Measurements from ENCODE around the gene PCDH17. TPM values are rescaled to one million over a fixed set of nuclear protein-coding genes. Genes with fewer than 3 reads are reported as not detected.

Gene PCDH17
- total and polyA plus RNA-seq, 4 experiments from 2014 or later: not detected

- Mint-ChIP-seq H3K9me3 (peaks cover 0 to 5% (median 1%) of the 10 kb centered on the region in 8 donors), H3K27ac (no peak overlapping the region), H3K27me3 (no peaks in the 10 kb centered on the region), H3K4me1 (no peaks in the 10 kb centered on the region), H3K4me3 (no peak overlapping the region), H3K36me3 (no peaks in the 10 kb centered on the region)
- peaks cover 0 to 3% of the 10 kb centered on the region in 2 donors for H3K9me3 ChIP-seq (ENCODE audit: control insufficient read depth in 1 of 2, low read length in 2 of 2)
- no peak overlapping the region for H3K27ac ChIP-seq (ENCODE audit: low read depth, low read length)
- intact Hi-C loops (cut with micrococcal nuclease): no loop called here
- H3K36me3 ChIP-seq (ENCODE audit: insufficient read depth, low read length): no peaks in the 10 kb centered on the region
- CTCF ChIA-PET (ENCODE audit: partially characterized antibody): no interaction called here
- no peaks in the 10 kb centered on the region for H3K4me1 ChIP-seq (ENCODE audit: insufficient read depth, low read length)
- POLR2A ChIA-PET (ENCODE audit: partially characterized antibody): no interaction called here
- no peak overlapping the region for H3K4me3 ChIP-seq (ENCODE audit: low read length in 2 of 2)
- no peaks in the 10 kb centered on the region for H3K27me3 ChIP-seq (ENCODE audit: insufficient read depth, low read length)
- DNase-seq: no peak
These were observed 33.9 kb downstream of the PCDH17 start for GRCh38 chr13:57665481-57665880.

DNA sequence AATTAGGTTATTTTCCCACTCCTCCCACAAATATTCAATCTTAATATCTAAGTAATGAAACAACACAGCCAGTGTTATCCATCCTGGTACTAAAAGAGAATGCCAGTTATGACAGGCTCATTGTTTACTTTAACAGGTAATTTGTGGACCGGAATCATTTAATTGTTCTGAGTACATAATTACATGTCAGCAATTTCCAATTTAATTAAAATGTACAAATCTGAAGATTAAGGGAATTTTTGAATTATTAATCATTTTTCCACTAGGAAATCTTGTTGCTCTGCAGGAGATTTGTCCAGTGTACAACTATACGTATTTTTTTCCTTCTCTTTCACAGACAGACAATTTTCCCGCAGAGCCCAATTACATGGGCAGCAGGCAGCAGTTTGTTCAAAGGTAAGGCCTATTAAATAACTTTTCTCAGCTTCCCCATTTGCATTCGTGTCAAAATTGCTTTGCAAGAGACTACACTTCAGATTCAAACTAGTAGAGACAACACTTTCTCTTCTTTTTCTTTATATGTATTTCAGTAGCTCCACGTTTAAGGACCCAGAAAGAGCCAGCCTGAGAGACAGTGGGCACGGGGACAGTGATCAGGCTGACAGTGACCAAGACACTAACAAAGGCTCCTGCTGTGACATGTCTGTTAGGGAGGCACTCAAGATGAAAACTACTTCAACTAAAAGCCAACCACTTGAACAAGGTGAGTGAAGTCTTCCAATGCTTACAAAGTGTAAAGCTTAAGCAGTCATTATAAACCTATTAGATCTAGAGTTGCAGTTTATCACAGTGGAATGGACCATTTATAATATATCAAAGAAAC lies 34.8 kb downstream of the PCDH17 start:
- CTCF ChIA-PET (ENCODE audit: partially characterized antibody): no interaction called here
- Histone ChIP-seq H3K4me1 (ENCODE audit: insufficient read depth, low read length) (no peaks in the 10 kb centered on the region), H3K27me3 (ENCODE audit: insufficient read depth, low read length) (no peaks in the 10 kb centered on the region), H3K9me3 (ENCODE audit: control insufficient read depth in 1 of 2, low read length in 2 of 2) (peaks cover 0 to 3% of the 10 kb centered on the region in 2 donors), H3K4me3 (ENCODE audit: low read length in 2 of 2) (no peak overlapping the region), H3K27ac (ENCODE audit: low read depth, low read length) (no peak overlapping the region), H3K36me3 (ENCODE audit: insufficient read depth, low read length) (no peaks in the 10 kb centered on the region)
- no peak for DNase-seq
- no peaks in the 10 kb centered on the region for H3K36me3 Mint-ChIP-seq
- POLR2A ChIA-PET (ENCODE audit: partially characterized antibody): no interaction called here
- no peaks in the 10 kb centered on the region for H3K27me3 Mint-ChIP-seq
- H3K4me1 Mint-ChIP-seq: no peaks in the 10 kb centered on the region
- H3K9me3 Mint-ChIP-seq: peaks cover 0 to 5% (median 1%) of the 10 kb centered on the region in 8 donors
- no peak overlapping the region for H3K4me3 Mint-ChIP-seq
- intact Hi-C loops (cut with micrococcal nuclease): no loop called here
- H3K27ac Mint-ChIP-seq: no peak overlapping the region

- no peaks in the 10 kb centered on the region for H3K36me3 Mint-ChIP-seq
- H3K27me3 ChIP-seq (ENCODE audit: insufficient read depth, low read length): no peaks in the 10 kb centered on the region
- H3K36me3 ChIP-seq (ENCODE audit: insufficient read depth, low read length): no peaks in the 10 kb centered on the region
- no peak overlapping the region for H3K27ac Mint-ChIP-seq
- ChIA-PET CTCF (ENCODE audit: partially characterized antibody) (no interaction called here), POLR2A (ENCODE audit: partially characterized antibody) (no interaction called here)
- H3K27ac ChIP-seq (ENCODE audit: low read depth, low read length): no peak overlapping the region
- intact Hi-C loops (cut with micrococcal nuclease): no loop called here
- no peak for DNase-seq
- no peak overlapping the region for H3K4me3 Mint-ChIP-seq
- H3K9me3 Mint-ChIP-seq: peaks cover 0 to 7% (median 0%) of the 10 kb centered on the region in 8 donors
- H3K9me3 ChIP-seq (ENCODE audit: control insufficient read depth in 1 of 2, low read length in 2 of 2): no peaks in the 10 kb centered on the region
- no peaks in the 10 kb centered on the region for H3K4me1 ChIP-seq (ENCODE audit: insufficient read depth, low read length)
- no peaks in the 10 kb centered on the region for H3K4me1 Mint-ChIP-seq
- no peaks in the 10 kb centered on the region for H3K27me3 Mint-ChIP-seq
- no peak overlapping the region for H3K4me3 ChIP-seq (ENCODE audit: low read length in 2 of 2)
These were observed 40.6 kb downstream of the PCDH17 start for GRCh38 chr13:57672168-57672567.

GRCh38 chr13:57673197-57673596 lies 41.7 kb downstream of the PCDH17 start:
- Histone ChIP-seq H3K27me3 (ENCODE audit: insufficient read depth, low read length) (no peaks in the 10 kb centered on the region), H3K4me1 (ENCODE audit: insufficient read depth, low read length) (no peaks in the 10 kb centered on the region), H3K9me3 (ENCODE audit: control insufficient read depth in 1 of 2, low read length in 2 of 2) (no peaks in the 10 kb centered on the region), H3K36me3 (ENCODE audit: insufficient read depth, low read length) (no peaks in the 10 kb centered on the region), H3K27ac (ENCODE audit: low read depth, low read length) (no peak overlapping the region), H3K4me3 (ENCODE audit: low read length in 2 of 2) (no peak overlapping the region)
- no peak for DNase-seq
- peaks cover 0 to 13% (median 0%) of the 10 kb centered on the region in 8 donors for H3K9me3 Mint-ChIP-seq
- H3K4me1 Mint-ChIP-seq: no peaks in the 10 kb centered on the region
- intact Hi-C loops (cut with micrococcal nuclease): no loop called here
- no peak overlapping the region for H3K4me3 Mint-ChIP-seq
- H3K27me3 Mint-ChIP-seq: no peaks in the 10 kb centered on the region
- no peak overlapping the region for H3K27ac Mint-ChIP-seq
- H3K36me3 Mint-ChIP-seq: no peaks in the 10 kb centered on the region
- POLR2A ChIA-PET (ENCODE audit: partially characterized antibody): no interaction called here
- CTCF ChIA-PET (ENCODE audit: partially characterized antibody): no interaction called here

DNA sequence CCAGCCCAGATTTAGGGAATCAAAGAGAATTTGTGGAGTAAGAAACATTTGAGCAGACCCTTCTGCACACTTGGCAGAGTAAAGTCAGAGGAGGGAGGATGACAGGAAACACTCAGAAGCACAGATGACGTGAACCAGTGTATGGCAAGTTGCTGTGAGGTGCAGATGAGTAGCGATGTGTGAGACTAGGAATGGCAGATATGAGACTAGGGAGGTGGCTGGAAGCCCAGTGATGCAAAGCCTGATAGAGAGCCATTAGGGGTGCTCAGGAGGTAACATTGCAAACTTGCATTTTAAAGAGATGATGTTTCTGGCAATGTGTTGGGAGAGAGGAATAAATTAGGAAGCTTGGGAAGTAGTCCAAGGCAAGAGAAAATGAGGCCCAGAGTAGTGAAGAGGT lies 44.0 kb downstream of the PCDH17 start:
- H3K4me1 ChIP-seq (ENCODE audit: insufficient read depth, low read length): no peaks in the 10 kb centered on the region
- no peaks in the 10 kb centered on the region for H3K36me3 Mint-ChIP-seq
- H3K27me3 ChIP-seq (ENCODE audit: insufficient read depth, low read length): no peaks in the 10 kb centered on the region
- no peak overlapping the region for H3K27ac ChIP-seq (ENCODE audit: low read depth, low read length)
- H3K9me3 Mint-ChIP-seq: peaks cover 0 to 12% (median 0%) of the 10 kb centered on the region in 8 donors
- no peak overlapping the region for H3K27ac Mint-ChIP-seq
- H3K4me3 ChIP-seq (ENCODE audit: low read length in 2 of 2): no peak overlapping the region
- ChIA-PET POLR2A (ENCODE audit: partially characterized antibody) (no interaction called here), CTCF (ENCODE audit: partially characterized antibody) (no interaction called here)
- no peaks in the 10 kb centered on the region for H3K9me3 ChIP-seq (ENCODE audit: control insufficient read depth in 1 of 2, low read length in 2 of 2)
- no peak overlapping the region for H3K4me3 Mint-ChIP-seq
- intact Hi-C loops (cut with micrococcal nuclease): no loop called here
- no peaks in the 10 kb centered on the region for H3K27me3 Mint-ChIP-seq
- no peaks in the 10 kb centered on the region for H3K36me3 ChIP-seq (ENCODE audit: insufficient read depth, low read length)
- no peak for DNase-seq
- H3K4me1 Mint-ChIP-seq: no peaks in the 10 kb centered on the region

DNA sequence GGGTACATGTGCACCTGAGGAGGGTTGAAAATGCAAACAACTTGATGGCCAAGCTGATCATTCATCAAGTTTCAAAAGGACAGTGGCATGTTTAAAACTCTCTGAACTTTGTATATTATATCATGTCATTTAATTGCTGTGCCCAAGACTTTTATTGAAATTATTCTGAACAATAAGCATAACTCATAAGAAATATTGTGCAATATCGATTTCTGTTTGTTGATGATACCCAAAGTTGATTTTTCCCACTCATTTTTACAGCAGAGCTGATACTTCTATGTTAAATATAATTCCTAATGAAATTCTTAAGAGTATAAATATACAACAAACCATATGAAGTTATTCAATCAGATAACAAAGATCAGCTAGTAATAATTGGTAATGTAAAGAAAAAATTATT lies 49.1 kb downstream of the PCDH17 start:
- Mint-ChIP-seq H3K4me3 (no peak overlapping the region), H3K36me3 (no peaks in the 10 kb centered on the region), H3K27me3 (no peaks in the 10 kb centered on the region), H3K27ac (no peak overlapping the region), H3K4me1 (no peaks in the 10 kb centered on the region), H3K9me3 (peaks cover 0 to 16% (median 3%) of the 10 kb centered on the region in 8 donors)
- intact Hi-C loops (cut with micrococcal nuclease): no loop called here
- CTCF ChIA-PET (ENCODE audit: partially characterized antibody): no interaction called here
- no peaks in the 10 kb centered on the region for H3K36me3 ChIP-seq (ENCODE audit: insufficient read depth, low read length)
- no peak overlapping the region for H3K27ac ChIP-seq (ENCODE audit: low read depth, low read length)
- no peaks in the 10 kb centered on the region for H3K27me3 ChIP-seq (ENCODE audit: insufficient read depth, low read length)
- POLR2A ChIA-PET (ENCODE audit: partially characterized antibody): no interaction called here
- DNase-seq: no peak
- no peak overlapping the region for H3K4me3 ChIP-seq (ENCODE audit: low read length in 2 of 2)
- no peaks in the 10 kb centered on the region for H3K9me3 ChIP-seq (ENCODE audit: control insufficient read depth in 1 of 2, low read length in 2 of 2)
- no peaks in the 10 kb centered on the region for H3K4me1 ChIP-seq (ENCODE audit: insufficient read depth, low read length)

DNA sequence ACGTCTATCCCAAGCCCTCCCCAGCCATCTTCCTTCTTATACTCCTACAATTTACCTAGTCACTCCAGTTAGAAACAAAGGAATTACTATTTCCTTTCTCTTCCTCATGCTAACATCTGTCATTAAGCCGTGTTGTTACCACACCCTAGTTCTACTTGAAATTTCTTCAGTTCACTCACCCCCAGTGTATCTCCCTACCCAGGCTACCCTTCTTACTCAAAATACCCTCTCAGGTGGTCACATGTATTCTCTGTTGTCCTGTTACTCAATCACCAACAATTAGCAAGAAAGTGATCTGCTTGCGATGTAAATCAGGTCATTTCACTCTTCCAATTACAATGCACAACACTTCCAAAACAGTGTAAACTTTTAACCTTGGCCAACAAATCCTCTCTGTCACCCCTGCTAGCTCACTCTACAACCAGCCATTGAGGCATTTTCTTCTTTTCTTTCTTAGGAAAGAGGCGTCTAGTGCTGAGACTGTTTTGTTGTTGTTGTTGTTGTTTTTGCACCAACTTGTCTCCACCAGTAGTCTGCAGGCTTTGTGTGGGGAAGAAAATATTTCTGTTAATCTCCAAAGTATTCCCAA lies 50.7 kb downstream of the PCDH17 start:
- Histone ChIP-seq H3K4me3 (ENCODE audit: low read length in 2 of 2) (no peak overlapping the region), H3K27ac (ENCODE audit: low read depth, low read length) (no peak overlapping the region), H3K27me3 (ENCODE audit: insufficient read depth, low read length) (no peaks in the 10 kb centered on the region), H3K9me3 (ENCODE audit: control insufficient read depth in 1 of 2, low read length in 2 of 2) (no peaks in the 10 kb centered on the region), H3K36me3 (ENCODE audit: insufficient read depth, low read length) (no peaks in the 10 kb centered on the region), H3K4me1 (ENCODE audit: insufficient read depth, low read length) (no peaks in the 10 kb centered on the region)
- intact Hi-C loops (cut with micrococcal nuclease): no loop called here
- Mint-ChIP-seq H3K36me3 (no peaks in the 10 kb centered on the region), H3K27me3 (no peaks in the 10 kb centered on the region), H3K4me3 (no peak overlapping the region), H3K27ac (no peak overlapping the region), H3K4me1 (no peaks in the 10 kb centered on the region), H3K9me3 (peaks cover 0 to 11% (median 2%) of the 10 kb centered on the region in 8 donors)
- ChIA-PET CTCF (ENCODE audit: partially characterized antibody) (no interaction called here), POLR2A (ENCODE audit: partially characterized antibody) (no interaction called here)
- DNase-seq: no peak

Data from CD4-positive, alpha-beta memory T cell (primary cell).